Natural killer cell (primary cell): Measurements from ENCODE around the gene TSPO2. TPM values are rescaled to one million over a fixed set of nuclear protein-coding genes. Genes with fewer than 3 reads are reported as not detected.

Experiments used
- ATAC-seq, 3 donors: fragments of 150-1000 bp in 2 of 3; fragments of 200-7000 bp in 1 of 3; cut with Tn5 transposase; 1 replicate in 1 of 3; 2 replicates in 2 of 3; pipeline ENCODE4 v1.10.0; 2021; ENCODE audit warnings: mild to moderate bottlenecking in 2 of 3, moderate library complexity in 2 of 3
- DNase-seq, 2 donors: peaks; one replicate each; pipeline versions ENCODE4 v3.0.0 to v3.0.0-alpha.2; 2013 to 2021; ENCODE audit warnings: mixed read lengths in 1 of 2
- H3K27ac ChIP-seq: one replicate; pipeline ENCODE4 v1.5.1; 2013; ENCODE audit warnings: mild to moderate bottlenecking, low read length
- H3K27me3 ChIP-seq: one replicate; pipeline ENCODE4 v1.6.1; 2013; ENCODE audit warnings: low read length; ENCODE audit not compliant: control insufficient read depth, insufficient read depth
- H3K36me3 ChIP-seq: one replicate; pipeline ENCODE4 v1.6.1; 2013; ENCODE audit warnings: low read length; ENCODE audit not compliant: control insufficient read depth, insufficient read depth
- H3K4me1 ChIP-seq: one replicate; pipeline ENCODE4 v1.6.1; 2013; ENCODE audit warnings: low read length; ENCODE audit not compliant: control insufficient read depth, insufficient read depth
- H3K4me3 ChIP-seq: one replicate; pipeline ENCODE4 v1.5.1; 2013; ENCODE audit warnings: low read length
- H3K9me3 ChIP-seq: one replicate; pipeline ENCODE4 v1.6.1; 2013; ENCODE audit warnings: low read length; ENCODE audit not compliant: control insufficient read depth, insufficient read depth
- H3K27ac Mint-ChIP-seq, 2 donors: one replicate each; pipeline ENCODE4 v1.8.0; 2022; ENCODE audit warnings: mild to moderate bottlenecking in 2 of 2, mixed read lengths in 2 of 2, moderate library complexity in 1 of 2
- H3K27me3 Mint-ChIP-seq, 2 donors: one replicate each; pipeline ENCODE4 v1.8.0; 2022; ENCODE audit warnings: low read depth in 2 of 2, mixed read lengths in 2 of 2
- H3K36me3 Mint-ChIP-seq: one replicate; pipeline ENCODE4 v1.8.0; 2022; ENCODE audit warnings: mixed read lengths
- H3K4me1 Mint-ChIP-seq, 2 donors: one replicate each; pipeline ENCODE4 v1.8.0; 2022; ENCODE audit warnings: mixed read lengths in 2 of 2
- H3K4me3 Mint-ChIP-seq: one replicate; pipeline ENCODE4 v1.8.0; 2022; ENCODE audit warnings: mild to moderate bottlenecking, moderate library complexity, mixed read lengths
- H3K9me3 Mint-ChIP-seq, 2 donors: one replicate each; pipeline ENCODE4 v1.8.0; 2022; ENCODE audit warnings: mixed read lengths in 2 of 2
- WGBS: methylation state at CpG from one replicate; pipeline ENCODE4 v1.1.7; 2013; ENCODE audit warnings: missing lambda C conversion rate; ENCODE audit not compliant: insufficient coverage; 5-methylcytosine and 5-hydroxymethylcytosine counted together
- intact Hi-C: fragments of 100-400 bp; cut with micrococcal nuclease; formaldehyde crosslinking; loops from one replicate; pipeline ENCODE4 v1.14.2; 2022
- total RNA-seq, 4 donors: library from RNA; stranded (reverse); fragments of 120-200 nt in 1 of 4; gene quantifications; one replicate each; pipeline versions ENCODE4 v1.2.3 to v1.2.4, GENCODE V29; 2013 to 2022
- TF ChIP-seq, protein P1 (sequence below): fragments of 200-600 bp; IDR thresholded peaks from one replicate; pipeline ENCODE4 v1.8.0; 2022; ENCODE audit warnings: antibody characterized with exemption

Gene TSPO2
- total RNA-seq, 3 donors from 2014 or later (not counting 1 experiment from before 2014, with no cell fraction given): not detected

GRCh38 chr6:41028561-41029412 is 13.5 kb upstream of the TSPO2 start:
- H3K9me3 Mint-ChIP-seq: no peaks in the 10 kb centered on the region
- H3K4me1 Mint-ChIP-seq: peaks cover 24 to 28% of the 10 kb centered on the region in 2 donors
- Histone ChIP-seq H3K36me3 (no peaks in the 10 kb centered on the region), H3K9me3 (no peaks in the 10 kb centered on the region), H3K27ac (peak overlapping the region; percentile 60), H3K4me1 (peaks cover 20% of the 10 kb centered on the region), H3K4me3 (peak overlapping the region; percentile 53), H3K27me3 (no peaks in the 10 kb centered on the region)
- no peaks in the 10 kb centered on the region for H3K27me3 Mint-ChIP-seq
- DNase-seq: peak in 1 of 2 donors; percentile 30
- TF ChIP-seq, protein P1, sequence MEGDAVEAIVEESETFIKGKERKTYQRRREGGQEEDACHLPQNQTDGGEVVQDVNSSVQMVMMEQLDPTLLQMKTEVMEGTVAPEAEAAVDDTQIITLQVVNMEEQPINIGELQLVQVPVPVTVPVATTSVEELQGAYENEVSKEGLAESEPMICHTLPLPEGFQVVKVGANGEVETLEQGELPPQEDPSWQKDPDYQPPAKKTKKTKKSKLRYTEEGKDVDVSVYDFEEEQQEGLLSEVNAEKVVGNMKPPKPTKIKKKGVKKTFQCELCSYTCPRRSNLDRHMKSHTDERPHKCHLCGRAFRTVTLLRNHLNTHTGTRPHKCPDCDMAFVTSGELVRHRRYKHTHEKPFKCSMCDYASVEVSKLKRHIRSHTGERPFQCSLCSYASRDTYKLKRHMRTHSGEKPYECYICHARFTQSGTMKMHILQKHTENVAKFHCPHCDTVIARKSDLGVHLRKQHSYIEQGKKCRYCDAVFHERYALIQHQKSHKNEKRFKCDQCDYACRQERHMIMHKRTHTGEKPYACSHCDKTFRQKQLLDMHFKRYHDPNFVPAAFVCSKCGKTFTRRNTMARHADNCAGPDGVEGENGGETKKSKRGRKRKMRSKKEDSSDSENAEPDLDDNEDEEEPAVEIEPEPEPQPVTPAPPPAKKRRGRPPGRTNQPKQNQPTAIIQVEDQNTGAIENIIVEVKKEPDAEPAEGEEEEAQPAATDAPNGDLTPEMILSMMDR: no peak
- 41% methylated on average over 13 of the region's 13 CpGs for WGBS
- no peaks in the 10 kb centered on the region for H3K36me3 Mint-ChIP-seq
- peak overlapping the region; percentile 91 for H3K4me3 Mint-ChIP-seq
- intact Hi-C loops: loop anchor here (5.0 kb wide), 2 partner anchors 39 to 1666 kb away; no protein-coding TSS in a partner anchor
- peak overlapping the region; percentile 7 to 79 for H3K27ac Mint-ChIP-seq
- peak; percentile 21 to 48 (median 40) for ATAC-seq

DNA sequence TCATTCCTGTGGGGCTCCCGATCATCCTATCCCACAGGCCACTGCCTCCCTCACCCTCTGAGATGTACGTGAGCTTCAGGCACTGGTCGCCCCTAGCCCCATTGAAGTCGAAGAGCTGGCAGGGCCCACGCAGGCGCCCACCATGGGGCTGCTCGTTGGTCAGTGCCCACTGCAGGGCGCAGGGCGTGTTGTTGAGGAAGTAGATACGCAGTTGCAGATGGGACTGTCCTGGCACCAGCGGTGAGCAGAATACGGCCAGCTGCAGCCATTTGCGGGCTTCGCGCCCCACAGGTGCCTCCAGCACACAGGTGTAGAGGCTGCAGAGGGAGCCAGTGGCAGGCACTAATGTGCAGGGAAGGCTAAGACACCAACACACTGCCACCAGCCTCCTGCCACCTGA is 9.4 kb upstream of the TSPO2 start:
- DNase-seq: no peak
- no peaks in the 10 kb centered on the region for H3K27me3 ChIP-seq
- Mint-ChIP-seq H3K36me3 (no peaks in the 10 kb centered on the region), H3K27me3 (no peaks in the 10 kb centered on the region), H3K4me3 (no peak overlapping the region), H3K4me1 (peaks cover 14% of the 10 kb centered on the region in 2 donors), H3K27ac (no peak overlapping the region), H3K9me3 (no peaks in the 10 kb centered on the region)
- peaks cover 13% of the 10 kb centered on the region for H3K4me1 ChIP-seq
- no peaks in the 10 kb centered on the region for H3K9me3 ChIP-seq
- TF ChIP-seq, protein P1: no peak
- intact Hi-C loops: no loop called here
- ATAC-seq: no peak
- no peak overlapping the region for H3K27ac ChIP-seq
- H3K36me3 ChIP-seq: no peaks in the 10 kb centered on the region
- WGBS: 95% methylated on average over 15 of the region's 15 CpGs
- no peak overlapping the region for H3K4me3 ChIP-seq

GRCh38 chr6:41033776-41034175 is 8.5 kb upstream of the TSPO2 start:
- H3K36me3 Mint-ChIP-seq: no peaks in the 10 kb centered on the region
- TF ChIP-seq, protein P1: no peak
- Histone ChIP-seq H3K4me1 (peaks cover 4% of the 10 kb centered on the region), H3K27me3 (no peaks in the 10 kb centered on the region), H3K36me3 (no peaks in the 10 kb centered on the region), H3K27ac (no peak overlapping the region), H3K4me3 (no peak overlapping the region), H3K9me3 (no peaks in the 10 kb centered on the region)
- DNase-seq (no peak), ATAC-seq (no peak)
- H3K27me3 Mint-ChIP-seq: no peaks in the 10 kb centered on the region
- H3K4me3 Mint-ChIP-seq: no peak overlapping the region
- peaks cover 7% of the 10 kb centered on the region in 2 donors for H3K4me1 Mint-ChIP-seq
- WGBS: 93% methylated on average over 13 of the region's 13 CpGs
- no peaks in the 10 kb centered on the region for H3K9me3 Mint-ChIP-seq
- no peak overlapping the region for H3K27ac Mint-ChIP-seq
- intact Hi-C loops: no loop called here
